GM21619 (cell line): ENCODE data around the gene BRIP1.
"Not testable (repeated sequence)": the region's sequence is repeated elsewhere in the genome, so short reads cannot be mapped to it uniquely, and the experiment has no call there.

Experiments
- ATAC-seq: cut with Tn5 transposase; IDR thresholded peaks from one replicate; pipeline ENCODE4 v1.9.1; 2021; ENCODE audit not compliant: unreplicated experiment

Gene BRIP1

DNA sequence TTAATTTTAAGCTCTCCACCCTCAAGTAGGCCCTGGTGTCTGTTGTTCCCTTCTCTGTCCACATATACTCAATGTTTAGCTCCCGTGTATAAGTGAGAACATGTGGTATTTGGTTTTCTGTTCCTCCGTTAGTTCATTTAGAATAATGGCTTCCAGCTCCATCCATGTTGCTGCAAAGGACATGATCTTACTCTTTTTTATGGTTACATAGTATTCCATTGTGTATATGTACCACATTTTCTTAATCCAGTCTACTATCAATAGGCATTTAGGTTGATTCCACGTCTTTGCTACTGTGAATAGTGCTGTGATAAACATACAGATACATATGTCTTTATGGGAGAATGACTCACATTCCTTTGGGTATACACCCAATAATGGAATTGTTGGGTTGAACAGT lies 160.9 kb downstream of the BRIP1 start:
- no peak for ATAC-seq

DNA sequence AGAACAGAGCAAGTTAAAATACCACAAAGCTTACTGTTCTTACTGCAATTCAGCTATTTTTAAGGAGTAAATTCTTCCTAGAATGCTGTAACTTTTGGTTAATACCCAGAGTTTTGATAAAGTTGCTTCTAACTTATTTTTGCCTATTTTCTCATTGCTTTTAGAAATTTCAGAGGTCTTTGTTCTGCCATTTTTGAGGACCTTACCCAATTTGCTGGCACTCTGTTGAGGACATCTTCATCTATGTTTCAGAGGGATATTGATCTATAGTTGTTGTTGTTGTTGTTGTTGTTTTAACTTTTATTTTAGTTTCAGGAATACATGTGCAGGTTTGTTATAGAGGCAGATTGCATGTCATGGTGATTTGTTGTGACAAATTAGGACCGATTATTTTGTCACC lies 161.3 kb downstream of the BRIP1 start:
- no peak for ATAC-seq

DNA sequence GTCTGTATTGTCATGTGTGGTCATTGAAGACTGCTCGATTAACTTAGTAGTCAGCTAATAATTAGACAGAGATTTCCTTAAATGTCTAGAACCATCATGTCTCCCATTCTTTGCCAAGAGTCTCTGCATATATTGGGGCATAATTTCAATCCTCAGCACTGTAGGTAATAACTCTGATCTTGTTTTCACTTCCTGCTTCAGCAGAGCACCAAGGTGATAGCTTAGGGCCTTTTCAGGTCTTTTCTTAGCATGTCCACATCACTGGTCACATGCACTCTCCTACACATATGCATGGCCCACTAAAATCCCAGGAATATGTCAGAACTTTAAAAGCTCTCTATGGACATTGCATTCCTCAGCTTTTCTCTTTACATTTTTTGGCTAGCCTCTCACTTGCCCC lies 162.0 kb downstream of the BRIP1 start:
- ATAC-seq, result no peak

DNA sequence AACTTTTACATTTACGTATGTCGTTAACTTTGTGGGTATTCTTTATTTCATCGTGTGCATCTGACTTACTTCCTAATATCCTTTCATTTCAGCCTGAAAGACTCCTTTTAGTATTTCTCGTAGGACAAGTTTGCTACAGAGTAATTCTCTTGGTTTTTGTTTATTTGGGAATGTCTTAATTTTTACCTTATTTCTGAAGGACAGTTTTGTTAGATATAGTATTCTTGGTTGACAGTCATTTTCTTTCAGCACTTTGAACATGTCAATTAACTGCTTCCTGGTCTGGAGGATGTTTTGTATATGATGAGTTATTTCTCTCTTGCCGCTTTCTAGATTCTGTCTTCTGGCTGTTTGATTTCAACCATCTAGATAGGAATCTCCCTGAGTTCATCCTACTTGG lies 163.1 kb downstream of the BRIP1 start:
- no peak for ATAC-seq

DNA sequence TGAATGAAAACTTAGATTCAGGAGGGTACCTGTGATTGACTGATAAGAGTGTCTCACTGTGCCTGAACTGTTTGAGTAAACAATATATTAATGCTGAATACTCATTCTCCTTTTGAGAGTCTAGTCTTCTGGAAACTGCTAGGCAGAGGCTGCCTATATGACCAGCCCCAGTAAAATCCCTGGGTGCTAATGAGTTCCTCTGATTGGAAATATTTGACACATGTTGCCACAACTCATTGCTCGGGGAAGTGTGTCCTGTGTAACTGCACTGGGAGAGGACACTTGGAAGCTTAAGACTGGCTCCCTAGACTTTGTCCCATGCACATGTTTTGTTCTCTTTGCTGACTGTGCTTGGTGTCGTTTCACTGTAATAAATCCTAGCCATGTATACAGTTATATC lies 163.6 kb downstream of the BRIP1 start:
- ATAC-seq, result no peak

DNA sequence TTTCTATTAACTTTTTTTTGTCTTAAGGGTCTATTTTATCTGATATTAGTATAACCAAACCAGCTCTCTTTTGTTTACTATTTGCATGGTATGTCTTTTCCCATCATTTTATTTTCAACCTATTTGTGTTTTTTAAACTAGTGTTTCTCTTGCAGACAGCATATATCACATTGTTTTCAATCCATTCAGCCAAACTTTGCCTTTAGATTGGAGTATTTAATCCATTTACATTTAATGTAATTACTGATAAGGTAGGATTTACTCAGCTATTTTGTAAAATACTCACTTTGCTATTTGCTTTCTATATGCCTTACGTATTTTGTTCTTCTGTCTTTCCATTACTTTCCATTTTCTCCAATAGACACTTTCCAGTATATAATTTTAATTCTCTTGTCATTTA lies 164.3 kb downstream of the BRIP1 start:
- ATAC-seq, result no peak

DNA sequence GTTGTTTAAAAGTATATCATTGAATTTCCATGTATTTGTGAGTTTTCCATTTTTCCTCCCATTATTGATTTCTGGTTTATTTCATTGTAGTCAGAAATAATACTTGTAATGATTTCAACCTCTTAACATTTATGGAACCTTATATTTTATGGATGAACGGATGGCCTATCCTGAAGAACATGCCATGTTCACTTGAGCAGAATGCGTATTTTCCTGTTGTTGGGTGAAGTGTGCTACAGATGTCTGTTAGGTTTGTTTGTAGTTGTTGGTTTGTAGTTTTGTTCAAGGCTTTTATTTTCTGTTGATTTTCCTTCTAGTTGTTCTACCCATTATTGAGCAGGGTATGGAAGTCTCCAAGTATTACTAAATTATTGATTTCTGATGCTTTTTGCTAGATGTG lies 165.1 kb downstream of the BRIP1 start:
- ATAC-seq, result no peak

DNA sequence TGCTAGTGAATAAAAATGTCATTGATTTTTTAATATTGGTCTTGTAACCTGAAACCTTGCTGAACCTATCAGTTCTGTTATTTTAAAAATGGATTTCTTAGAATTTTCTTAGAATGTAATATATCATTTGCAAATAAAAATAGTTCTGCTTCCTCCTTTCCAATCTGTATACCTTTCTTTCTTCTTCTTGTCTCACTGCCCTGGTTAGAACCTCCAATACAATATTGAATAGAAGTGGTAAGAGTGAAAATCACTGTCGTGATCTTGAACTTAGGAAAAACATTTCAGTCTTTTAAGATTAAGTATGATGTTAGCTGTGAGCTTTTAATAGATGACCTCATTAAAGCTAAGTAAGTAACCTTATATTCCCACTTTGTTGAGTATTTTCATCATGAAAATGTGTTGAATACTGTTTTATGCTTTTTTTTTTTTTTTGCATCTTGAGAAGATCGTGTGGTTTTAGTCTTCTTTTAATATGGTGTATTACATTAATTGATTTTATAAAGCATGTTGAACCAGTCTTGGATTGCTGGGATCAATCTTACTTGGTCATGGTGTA lies 167.5 kb downstream of the BRIP1 start:
- ATAC-seq, result no peak

DNA sequence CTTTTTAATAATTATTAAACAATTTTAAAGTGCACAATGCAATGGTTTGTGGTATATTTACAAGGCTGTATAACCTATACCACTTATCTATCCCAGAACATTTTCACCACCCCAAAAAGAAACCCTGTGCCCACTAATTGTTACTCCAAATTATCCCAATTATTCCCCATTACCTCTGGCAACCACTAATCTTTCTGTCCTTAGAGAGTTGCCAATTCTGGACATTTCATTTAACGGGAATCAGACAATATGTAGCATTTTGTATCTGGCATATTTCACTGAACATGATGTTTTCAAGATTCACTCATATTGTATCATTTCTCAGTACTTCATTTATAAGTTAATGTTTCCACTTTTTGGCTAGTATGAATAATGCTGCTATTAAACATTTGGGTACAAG lies 169.2 kb downstream of the BRIP1 start:
- no peak for ATAC-seq

DNA sequence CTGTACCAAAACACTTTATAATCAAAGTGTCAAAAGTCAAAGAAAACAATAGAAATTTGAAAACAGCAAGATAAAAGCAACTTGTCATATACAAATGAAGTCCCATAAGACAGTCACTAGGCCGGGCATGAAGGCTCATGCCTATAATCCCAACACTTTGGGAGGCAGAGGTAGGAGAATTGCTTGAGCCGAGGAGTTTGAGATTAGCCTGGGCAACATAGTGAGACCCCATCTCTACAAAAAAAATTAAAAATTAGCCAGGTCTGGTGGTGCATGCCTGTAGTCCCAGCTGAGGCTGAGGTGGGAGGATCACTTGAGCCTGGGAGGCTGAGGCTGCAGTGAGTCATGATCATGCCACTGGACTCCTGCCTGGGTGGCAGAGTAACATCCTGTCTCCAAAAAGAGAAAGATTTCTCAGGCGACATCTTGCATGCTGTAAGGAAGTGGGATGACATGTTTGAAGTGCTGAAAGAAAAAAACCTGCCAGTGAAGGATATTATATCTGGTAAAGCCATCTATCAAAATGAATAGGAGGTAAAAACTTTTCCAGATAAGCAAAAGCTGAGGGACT lies 173.6 kb downstream of the BRIP1 start:
- no peak for ATAC-seq

DNA sequence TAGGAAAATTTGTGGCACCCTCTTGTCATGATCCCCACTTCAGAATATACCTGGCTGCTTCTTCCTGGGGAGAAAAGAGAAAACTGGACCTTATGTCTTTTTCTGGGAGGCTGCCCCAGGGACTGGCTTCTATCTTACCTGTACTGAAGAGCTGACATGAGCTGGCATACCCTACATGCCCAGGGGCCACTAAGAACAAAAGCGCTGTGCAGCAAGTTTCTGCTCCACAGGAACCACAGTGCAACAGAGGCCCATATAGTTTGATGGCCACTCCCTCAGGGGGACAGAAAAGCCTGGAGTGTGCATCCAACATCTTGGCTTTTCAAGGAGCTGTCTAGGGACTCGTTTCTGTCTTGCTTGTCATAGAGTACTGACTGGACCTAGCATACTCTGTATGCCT lies 175.6 kb downstream of the BRIP1 start:
- ATAC-seq, result no peak

DNA sequence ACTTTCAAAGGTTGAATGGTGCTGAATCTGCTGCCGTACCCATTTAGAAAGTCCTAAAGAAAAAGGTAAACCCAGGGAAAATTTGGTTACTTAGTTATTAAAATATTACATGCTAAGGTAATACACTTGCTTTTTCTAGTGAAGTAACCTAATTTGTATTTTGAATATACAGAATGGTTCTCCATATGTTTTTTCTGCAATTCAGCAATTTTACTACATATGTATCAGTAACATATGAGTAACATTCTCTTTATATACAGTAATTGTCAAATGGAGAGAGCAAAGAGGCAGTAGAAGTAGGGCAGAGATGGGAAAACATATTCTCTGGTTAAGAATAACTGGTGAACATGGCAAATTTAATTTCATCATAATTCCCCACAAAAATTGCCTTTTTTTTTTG lies 177.2 kb downstream of the BRIP1 start:
- ATAC-seq, result no peak

DNA sequence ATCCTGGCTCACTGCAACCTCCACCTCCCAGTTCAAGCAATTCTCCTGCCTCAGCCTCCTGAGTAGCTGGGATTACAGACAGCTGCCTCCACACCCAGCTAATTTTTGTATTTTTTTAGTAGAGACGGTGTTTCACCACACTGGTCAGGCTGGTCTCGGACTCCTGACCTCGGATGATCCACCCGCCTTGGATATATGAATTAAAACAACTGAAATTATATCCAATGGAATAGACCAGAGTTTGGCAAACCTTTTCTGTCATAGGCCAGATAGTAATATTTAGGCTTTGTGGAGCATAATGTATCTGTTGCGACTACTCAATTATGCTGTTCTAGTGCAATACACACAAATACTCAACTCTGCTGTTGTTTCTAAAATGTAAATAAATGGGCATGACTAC lies 178.5 kb downstream of the BRIP1 start:
- no peak for ATAC-seq

DNA sequence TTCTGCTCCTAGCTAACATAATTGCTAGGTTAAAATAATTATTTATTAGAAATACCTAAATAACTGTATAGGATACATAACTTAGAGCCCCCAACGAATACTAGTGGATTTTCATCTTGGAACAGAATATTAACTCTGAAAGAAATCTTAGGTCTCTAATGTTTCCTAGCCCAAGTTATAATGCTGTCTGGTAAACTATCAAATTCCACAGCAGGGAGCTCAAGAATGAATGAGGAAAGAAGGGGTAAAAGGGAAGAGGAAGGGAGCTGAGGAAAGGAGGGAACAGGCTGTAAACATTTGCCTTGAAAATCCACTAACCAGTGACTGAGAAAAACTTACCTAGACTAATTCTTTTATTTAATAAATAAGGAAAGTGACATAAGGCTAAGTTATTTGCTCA lies 179.2 kb downstream of the BRIP1 start:
- ATAC-seq, result no peak

DNA sequence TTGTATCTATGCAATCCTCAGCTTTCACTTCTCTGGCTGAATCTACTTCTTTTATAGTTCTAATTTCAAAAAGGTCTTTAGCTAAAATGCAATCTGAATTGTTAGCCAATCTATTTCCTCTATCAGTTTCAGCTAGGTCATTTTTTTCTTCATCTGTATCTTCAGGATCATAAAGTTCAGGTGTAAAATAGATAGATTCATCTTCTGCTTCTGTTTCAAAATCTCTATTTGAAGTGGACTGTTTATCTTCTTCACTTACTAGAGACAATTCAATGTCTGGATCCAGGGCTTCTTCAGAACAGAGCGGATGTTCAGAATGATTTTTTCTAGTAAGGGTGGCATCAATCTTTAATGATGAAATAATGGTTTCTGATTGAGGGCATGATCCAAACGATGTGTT lies 179.9 kb downstream of the BRIP1 start:
- ATAC-seq, result no peak

DNA sequence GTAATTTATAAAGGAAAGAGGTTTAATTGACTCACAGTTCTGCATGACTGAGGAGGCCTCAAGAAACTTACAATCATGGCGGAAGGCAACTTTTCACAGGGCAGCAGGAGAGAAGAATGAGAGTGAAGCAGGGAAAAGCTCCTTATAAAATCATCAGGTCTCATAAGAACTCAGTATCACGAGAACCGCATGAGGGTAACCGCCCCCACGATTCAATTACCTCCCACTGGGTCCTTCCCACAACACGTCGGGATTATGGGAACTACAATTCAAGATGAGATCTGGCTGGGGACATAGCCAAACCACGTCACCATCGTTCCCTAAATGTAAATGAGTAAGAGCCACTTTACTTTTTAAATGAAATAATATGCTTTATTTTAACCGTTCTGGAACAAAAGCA lies 182.4 kb downstream of the BRIP1 start:
- ATAC-seq, result no peak

DNA sequence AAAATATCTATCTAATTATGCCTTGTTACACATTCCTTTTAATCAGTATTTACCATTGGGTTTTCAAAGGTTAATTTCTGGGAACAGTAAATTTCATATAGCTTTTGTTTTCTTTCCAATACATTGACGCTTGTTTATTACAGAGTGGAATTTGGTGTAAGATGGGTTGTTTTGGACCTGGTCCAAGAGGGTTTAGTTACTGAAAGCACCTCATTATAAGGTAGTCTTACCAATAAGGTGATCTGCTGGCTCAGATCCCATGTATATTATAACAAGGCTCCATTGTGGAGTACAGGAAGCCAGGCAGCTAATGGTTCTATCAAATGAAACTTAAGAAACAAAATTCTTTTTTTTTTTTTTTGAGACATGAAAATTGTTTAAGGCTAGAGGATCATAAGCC lies 185.0 kb downstream of the BRIP1 start:
- ATAC-seq, result no peak

DNA sequence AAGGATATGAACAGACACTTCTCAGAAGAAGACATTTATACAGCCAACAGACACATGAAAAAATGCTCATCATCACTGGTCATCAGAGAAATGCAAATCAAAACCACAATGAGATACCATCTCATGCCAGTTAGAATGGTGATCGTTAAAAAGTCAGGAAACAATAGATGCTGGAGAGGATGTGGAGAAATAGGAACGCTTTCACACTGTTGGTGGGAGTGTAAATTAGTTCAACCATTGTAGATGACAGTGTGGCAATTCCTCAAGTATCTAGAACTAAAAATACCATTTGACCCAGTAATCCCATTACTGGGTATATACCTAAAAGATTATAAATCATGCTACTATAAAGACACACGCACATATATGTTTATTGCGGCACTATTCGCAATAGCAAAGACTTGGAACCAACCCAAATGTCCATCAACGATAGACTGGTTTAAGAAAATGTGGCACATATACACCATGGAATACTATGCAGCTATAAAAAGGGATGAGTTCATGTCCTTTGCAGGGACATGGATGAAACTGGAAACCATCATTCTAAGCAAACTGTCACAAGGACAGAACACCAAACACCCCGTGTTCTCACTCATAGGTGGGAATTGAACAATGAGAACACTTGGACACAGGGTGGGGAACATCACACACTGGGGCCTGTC lies 186.0 kb downstream of the BRIP1 start:
- not testable (repeated sequence) for ATAC-seq

DNA sequence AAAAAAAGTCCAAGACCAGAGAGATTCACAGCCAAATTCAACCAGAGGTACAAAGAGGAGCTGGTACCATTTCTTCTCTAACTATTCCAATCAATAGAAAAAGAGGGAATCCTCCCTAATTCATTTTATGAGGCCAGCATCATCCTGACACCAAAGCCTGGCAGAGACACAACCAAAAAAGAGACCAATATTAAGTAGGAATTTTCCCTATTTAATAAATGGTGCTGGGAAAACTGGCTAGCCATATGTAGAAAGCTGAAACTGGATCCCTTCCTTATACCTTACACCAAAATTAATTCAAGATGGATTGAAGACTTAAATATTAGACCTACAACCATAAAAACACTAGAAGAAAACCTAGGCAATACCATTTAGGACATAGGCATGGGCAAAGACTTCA lies 186.8 kb downstream of the BRIP1 start:
- ATAC-seq, result not testable (repeated sequence)

DNA sequence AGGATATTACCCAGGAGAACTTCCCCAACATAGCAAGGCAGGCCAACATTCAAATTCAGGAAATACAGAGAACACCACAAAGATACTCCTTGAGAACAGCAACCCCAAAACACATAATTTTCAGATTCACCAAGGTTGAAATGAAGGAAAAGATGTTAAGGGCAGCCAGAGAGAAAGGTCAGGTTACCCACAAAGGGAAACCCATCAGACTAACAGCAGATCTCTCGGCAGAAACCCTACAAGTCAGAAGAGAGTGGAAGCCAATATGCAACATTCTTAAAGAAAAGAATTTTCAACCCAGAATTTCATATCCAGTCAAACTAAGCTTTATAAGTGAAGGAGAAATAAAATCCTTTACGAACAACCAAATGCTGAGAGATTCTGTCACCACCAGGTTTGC lies 188.7 kb downstream of the BRIP1 start:
- ATAC-seq, result not testable (repeated sequence)

DNA sequence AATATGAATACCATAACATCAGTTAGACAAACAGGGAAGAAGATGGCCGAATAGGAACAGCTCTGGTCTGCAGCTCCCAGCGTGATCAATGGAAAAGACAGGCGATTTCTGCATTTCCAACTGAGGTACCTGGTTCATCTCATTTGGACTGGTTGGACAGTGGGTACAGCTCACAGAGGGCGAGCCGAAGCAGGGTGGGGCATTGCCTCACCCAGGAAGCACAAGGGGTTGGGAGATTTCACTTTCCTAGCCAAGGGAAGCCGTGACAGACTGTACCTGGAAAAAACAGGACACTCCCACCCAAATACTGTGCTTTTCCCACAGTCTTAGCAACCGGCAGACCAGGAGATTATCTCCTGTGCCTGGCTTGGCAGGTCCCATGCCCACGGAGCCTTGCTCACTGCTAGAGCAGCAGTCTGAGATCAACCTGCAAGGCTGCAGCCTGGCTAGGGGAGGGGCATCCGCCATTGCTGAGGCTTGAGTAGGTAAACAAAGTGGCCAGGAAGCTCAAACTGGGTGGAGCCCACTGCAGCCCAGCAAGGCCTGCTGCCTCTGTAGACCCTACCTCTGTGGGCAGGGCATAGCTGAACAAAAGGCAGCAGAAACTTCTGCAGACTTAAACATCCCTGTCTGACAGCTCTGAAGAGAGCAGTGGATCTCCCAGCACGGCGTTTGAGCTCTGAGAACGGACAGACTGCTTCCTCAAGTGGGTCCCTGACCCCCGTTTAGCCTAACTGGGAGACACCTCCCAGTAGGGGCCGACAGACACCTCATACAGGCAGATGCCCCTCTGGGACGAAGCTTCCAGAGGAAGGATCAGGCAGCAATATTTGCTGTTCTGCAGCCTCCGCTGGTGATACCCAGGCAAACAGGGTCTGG lies 190.1 kb downstream of the BRIP1 start:
- ATAC-seq, result not testable (repeated sequence)

DNA sequence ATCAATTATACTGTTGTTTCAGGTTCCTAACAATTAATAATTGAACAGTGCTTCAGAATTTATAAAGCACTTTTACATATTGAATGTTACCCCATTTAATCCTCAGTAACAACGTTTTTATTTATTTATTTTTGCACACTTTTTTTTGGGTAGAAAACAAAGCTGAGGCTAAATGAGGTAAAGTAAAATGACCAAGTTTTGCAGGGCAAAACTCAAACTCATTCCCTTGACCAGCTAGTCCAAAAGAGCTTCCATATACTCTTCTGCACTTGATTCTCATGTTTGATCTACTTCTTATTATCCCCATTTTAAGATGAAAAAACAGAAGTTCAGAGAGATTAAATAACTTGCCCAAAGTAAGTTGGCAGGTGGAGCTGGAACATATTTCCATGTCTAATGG lies 191.2 kb downstream of the BRIP1 start:
- no peak for ATAC-seq
